EL (cell line): ENCODE results near the gene AHCYL2.
"Not testable (repeated sequence)": the region's sequence is repeated elsewhere in the genome, so short reads cannot be mapped to it uniquely, and the experiment has no call there.

Experiments used
- DNase-seq: peaks from one replicate; pipeline ENCODE4 v3.0.0-alpha.2; 2016

The AHCYL2 gene

GRCh38 chr7:129245533-129245932, 20.7 kb downstream of the AHCYL2 start:
- no peak for DNase-seq

GRCh38 chr7:129247087-129247486, 22.3 kb downstream of the AHCYL2 start:
- no peak for DNase-seq

- DNase-seq: no peak
Observed at GRCh38 chr7:129252128-129252527, 27.3 kb downstream of the AHCYL2 start.

- not testable (repeated sequence) for DNase-seq
Observed at GRCh38 chr7:129252603-129253002, 27.8 kb downstream of the AHCYL2 start.

- no peak for DNase-seq
Observed at GRCh38 chr7:129255800-129256199, 31.0 kb downstream of the AHCYL2 start.

GRCh38 chr7:129256221-129256620, 31.4 kb downstream of the AHCYL2 start:
- DNase-seq: no peak

GRCh38 chr7:129257168-129257567, 32.3 kb downstream of the AHCYL2 start:
- no peak for DNase-seq

GRCh38 chr7:129258649-129259389, 34.0 kb downstream of the AHCYL2 start:
- DNase-seq: no peak

GRCh38 chr7:129262324-129262723, 37.5 kb downstream of the AHCYL2 start:
- DNase-seq: no peak

- no peak for DNase-seq
Observed at GRCh38 chr7:129263168-129263567, 38.3 kb downstream of the AHCYL2 start.

GRCh38 chr7:129264534-129264933, 39.7 kb downstream of the AHCYL2 start:
- no peak for DNase-seq

- no peak for DNase-seq
Observed at GRCh38 chr7:129265328-129265727, 40.5 kb downstream of the AHCYL2 start.

- DNase-seq: no peak
Observed at GRCh38 chr7:129266181-129266580, 41.4 kb downstream of the AHCYL2 start.

GRCh38 chr7:129270077-129270476, 45.2 kb downstream of the AHCYL2 start:
- DNase-seq: no peak

- DNase-seq: peak; percentile 59
Observed at GRCh38 chr7:129271500-129272355, 46.9 kb downstream of the AHCYL2 start.

GRCh38 chr7:129273936-129274335, 49.1 kb downstream of the AHCYL2 start:
- DNase-seq: no peak

GRCh38 chr7:129277629-129278028, 52.8 kb downstream of the AHCYL2 start:
- DNase-seq: no peak

- no peak for DNase-seq
Observed at GRCh38 chr7:129278688-129279087, 53.9 kb downstream of the AHCYL2 start.

- no peak for DNase-seq
Observed at GRCh38 chr7:129279757-129280156, 54.9 kb downstream of the AHCYL2 start.

- DNase-seq: no peak
Observed at GRCh38 chr7:129281163-129281562, 56.3 kb downstream of the AHCYL2 start.

GRCh38 chr7:129282865-129283264, 58.0 kb downstream of the AHCYL2 start:
- no peak for DNase-seq

- DNase-seq: no peak
Observed at GRCh38 chr7:129283936-129284335, 59.1 kb downstream of the AHCYL2 start.

GRCh38 chr7:129285111-129285510, 60.3 kb downstream of the AHCYL2 start:
- DNase-seq: no peak

GRCh38 chr7:129292861-129293260, 68.0 kb downstream of the AHCYL2 start:
- DNase-seq: no peak
